HCT116 (cell line): ENCODE results near the gene ADPRHL1. TPM values are rescaled to one million over a fixed set of nuclear protein-coding genes. Genes with fewer than 3 reads are reported as not detected.

ENCODE experiments used
- ATAC-seq: fragments of 200-7000 bp; cut with Tn5 transposase; 2 replicates; pipeline ENCODE4 v1.9.1; 2020; ENCODE audit warnings: mild to moderate bottlenecking, moderate library complexity
- BruUV-seq: library from RNA; stranded (reverse); fragments of 400-500 nt; replicated peaks from 2 replicates; lab custom pipeline; 2021; lab: Mats Ljungman, UMichigan
- CTCF ChIA-PET: fragments of 300-600 bp; sonication (Branson Sonifier 250); formaldehyde crosslinking; loops from one replicate; lab custom pipeline; 2021; ENCODE audit warnings: antibody characterized with exemption; lab: Charles Lee
- POLR2A ChIA-PET: fragments of 300-600, 350-600 bp; sonication (Branson Sonifier 250); formaldehyde crosslinking; loops from one replicate; lab custom pipeline; 2021; ENCODE audit warnings: antibody characterized with exemption; lab: Charles Lee
- RAD21 ChIA-PET, 2 experiments: fragments of 300-600 bp; sonication (Branson Sonifier 250); formaldehyde crosslinking; loops; one replicate each; lab custom pipeline; 2023; ENCODE audit warnings: low total read pairs in 2 of 2; ENCODE audit not compliant: uncharacterized antibody in 2 of 2, unreplicated experiment in 2 of 2, low non-redundant PET in 1 of 2; lab: Charles Lee
- DNase-seq: peaks from one replicate; pipeline ENCODE4 v3.0.0-alpha.2; 2010; ENCODE audit warnings: low read depth, low spot score
- H2AFZ ChIP-seq: fragments of 200-600 bp; shearing (Covaris generic), sonication (generic); 2 replicates; pipeline ENCODE4 v1.6.1; 2017; ENCODE audit warnings: low read depth, mixed run types, mixed read lengths, antibody characterized with exemption, low read length; ENCODE audit not compliant: poor library complexity, severe bottlenecking
- H3K27ac ChIP-seq: 2 replicates; pipeline ENCODE4 v1.5.1; 2012; ENCODE audit warnings: low read depth, low read length
- H3K27me3 ChIP-seq: fragments of 200-600 bp; sonication (generic); 2 replicates; pipeline ENCODE4 v1.6.1; 2016; ENCODE audit warnings: mixed run types, low read length, mixed read lengths; ENCODE audit not compliant: insufficient read depth
- H3K36me3 ChIP-seq, 2 experiments: fragments of 200-500 bp in 1 of 2; fragments of 200-600 bp in 1 of 2; sonication (Bioruptor generic) in 1 of 2; sonication (generic) in 1 of 2; 2 replicates each; pipeline versions ENCODE4 v1.5.1 to v1.6.1; 2014 to 2016; ENCODE audit warnings: low read length in 2 of 2, inconsistent platforms in 1 of 2, mixed read lengths in 1 of 2, mixed run types in 1 of 2; ENCODE audit not compliant: insufficient read depth in 2 of 2, control insufficient read depth in 1 of 2
- H3K4me1 ChIP-seq, 2 experiments: fragments of 200-600 bp in 1 of 2; sonication (generic) in 1 of 2; 2 replicates each; pipeline versions ENCODE4 v1.5.1 to v1.6.1; 2012 to 2017; ENCODE audit warnings: low read length in 2 of 2, inconsistent platforms in 1 of 2, mild to moderate bottlenecking in 1 of 2, mixed read lengths in 1 of 2, mixed run types in 1 of 2, moderate library complexity in 1 of 2; ENCODE audit not compliant: insufficient read depth in 2 of 2, control insufficient read depth in 1 of 2
- H3K4me2 ChIP-seq: fragments of 200-600 bp; sonication (generic); 2 replicates; pipeline ENCODE4 v1.6.1; 2017; ENCODE audit warnings: mixed run types, low read length, mixed read lengths
- H3K4me3 ChIP-seq, 2 experiments: fragments of 200-600 bp in 1 of 2; sonication (generic) in 1 of 2; replicated peaks in 1 of 2; 2 replicates each; pipeline ENCODE4 v1.5.1; 2011 to 2016; ENCODE audit warnings: low read length in 2 of 2, control low read depth in 1 of 2, low read depth in 1 of 2, mild to moderate bottlenecking in 1 of 2, mixed read lengths in 1 of 2, mixed run types in 1 of 2
- H3K79me2 ChIP-seq: fragments of 200-600 bp; sonication (generic); 2 replicates; pipeline ENCODE4 v1.6.1; 2017; ENCODE audit warnings: mild to moderate bottlenecking, mixed run types, low read length, moderate library complexity, mixed read lengths; ENCODE audit not compliant: insufficient read depth
- H3K9ac ChIP-seq: fragments of 200-600 bp; sonication (generic); 2 replicates; pipeline ENCODE4 v1.6.1; 2016; ENCODE audit warnings: low read length, mixed read lengths
- H3K9me2 ChIP-seq: fragments of 200-600 bp; sonication (generic), shearing (Covaris generic); 2 replicates; pipeline ENCODE4 v1.6.1; 2017; ENCODE audit warnings: mixed run types, mild to moderate bottlenecking, moderate library complexity; ENCODE audit not compliant: insufficient read depth
- H3K9me3 ChIP-seq, 2 experiments: fragments of 200-500 bp in 1 of 2; fragments of 200-600 bp in 1 of 2; sonication (Bioruptor generic) in 1 of 2; sonication (generic) in 1 of 2; 2 replicates each; pipeline ENCODE4 v1.6.1; 2014 to 2017; ENCODE audit warnings: low read length in 2 of 2, mixed read lengths in 2 of 2, inconsistent platforms in 1 of 2, low read depth in 1 of 2, mild to moderate bottlenecking in 1 of 2, mixed run types in 1 of 2, moderate library complexity in 1 of 2; ENCODE audit not compliant: control insufficient read depth in 1 of 2, insufficient read depth in 1 of 2
- H4K20me1 ChIP-seq: fragments of 200-600 bp; sonication (generic), shearing (Covaris generic); 2 replicates; pipeline ENCODE4 v1.6.1; 2017; ENCODE audit warnings: mixed run types, mild to moderate bottlenecking, moderate library complexity; ENCODE audit not compliant: insufficient read depth
- CBX3 ChIP-seq: IDR thresholded peaks from 2 replicates; pipeline ENCODE4 v1.6.1; 2012; ENCODE audit warnings: low read depth
- CTCF ChIP-seq, 3 experiments: fragments of 200-600 bp in 1 of 3; sonication (generic) in 1 of 3; IDR thresholded peaks in 2 of 3; conservative IDR thresholded peaks in 1 of 3; 2 replicates each; pipeline ENCODE4 v1.5.1; 2012 to 2017; ENCODE audit warnings: low read depth in 2 of 3, low read length in 2 of 3, antibody characterized with exemption in 1 of 3, borderline replicate concordance in 1 of 3, control low read depth in 1 of 3, mild to moderate bottlenecking in 1 of 3, mixed read lengths in 1 of 3, mixed run types in 1 of 3, moderate library complexity in 1 of 3; ENCODE audit not compliant: insufficient read depth in 1 of 3
- EGR1 ChIP-seq: IDR thresholded peaks from 2 replicates; pipeline ENCODE4 v1.6.1; 2012; ENCODE audit warnings: low read depth
- ELF1 ChIP-seq: IDR thresholded peaks from 2 replicates; pipeline ENCODE4 v1.6.1; 2012; ENCODE audit warnings: low read depth, borderline replicate concordance
- EZH2phosphoT487 ChIP-seq: fragments of 200-600 bp; IDR thresholded peaks from 2 replicates; pipeline ENCODE4 v1.6.1; 2018; ENCODE audit warnings: antibody characterized with exemption, borderline replicate concordance
- FOSL1 ChIP-seq: IDR thresholded peaks from 2 replicates; pipeline ENCODE4 v1.6.1; 2012; ENCODE audit warnings: low read depth
- JUND ChIP-seq: IDR thresholded peaks from 2 replicates; pipeline ENCODE4 v1.6.1; 2012
- MAX ChIP-seq: IDR thresholded peaks from 2 replicates; pipeline ENCODE4 v1.6.1; 2012
- POLR2AphosphoS5 ChIP-seq: IDR thresholded peaks from 2 replicates; pipeline ENCODE4 v1.6.1; 2011; ENCODE audit warnings: mild to moderate bottlenecking, low read depth, low read length, moderate library complexity
- RAD21 ChIP-seq: IDR thresholded peaks from 2 replicates; pipeline ENCODE4 v1.6.1; 2012; ENCODE audit warnings: low read depth, mild to moderate bottlenecking
- SIN3A ChIP-seq: IDR thresholded peaks from 2 replicates; pipeline ENCODE4 v1.6.1; 2012; ENCODE audit warnings: low read depth
- SRF ChIP-seq: IDR thresholded peaks from 2 replicates; pipeline ENCODE4 v1.6.1; 2012; ENCODE audit warnings: low read depth
- TCF7L2 ChIP-seq: IDR thresholded peaks from 2 replicates; pipeline ENCODE4 v1.7.0; 2011; ENCODE audit warnings: borderline replicate concordance, inconsistent platforms; ENCODE audit not compliant: insufficient read depth, insufficient read length; ENCODE audit errors: extremely low read depth
- ZFX ChIP-seq: fragments of 450-650 bp; IDR thresholded peaks from 2 replicates; pipeline ENCODE4 v1.6.1; 2017
- intact Hi-C: fragments of 100-400 bp; cut with micrococcal nuclease; formaldehyde crosslinking; loops from 2 replicates; pipeline ENCODE4 v1.10.0; 2022
- total RNA-seq: library from RNA; stranded (reverse); gene quantifications from one replicate; pipeline ENCODE4 v1.2.1, GENCODE V29; 2021; ENCODE audit not compliant: unreplicated experiment
- TF ChIP-seq, protein P1 (sequence below): IDR thresholded peaks from 2 replicates; pipeline ENCODE4 v1.6.1; 2012; ENCODE audit warnings: low read depth
- TF ChIP-seq, protein P2 (sequence below): IDR thresholded peaks from 2 replicates; pipeline ENCODE4 v1.6.1; 2012

The ADPRHL1 gene
- total RNA-seq, 1 experiment from 2014 or later: 12.6 TPM

DNA sequence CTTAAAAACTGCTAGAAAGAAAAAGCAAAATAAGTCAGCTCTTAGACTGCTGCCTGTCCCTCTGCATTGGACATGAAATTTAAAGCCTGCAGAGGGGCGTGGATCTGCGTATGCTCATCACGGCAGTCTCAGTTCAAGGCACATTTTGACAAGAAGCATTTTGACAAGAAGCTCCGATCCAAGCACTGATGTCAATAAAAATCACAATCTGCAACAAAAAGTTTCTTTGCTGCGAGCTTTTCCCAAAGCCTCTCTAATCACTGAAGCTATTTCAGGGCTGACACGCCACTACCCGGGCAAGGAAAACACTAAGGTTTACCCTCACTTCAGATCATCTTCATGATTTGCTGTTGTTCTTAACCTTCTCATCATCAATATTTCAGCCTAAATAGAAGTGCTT, 29.8 kb upstream of the ADPRHL1 start:
- Histone ChIP-seq H3K36me3 (peaks cover 11 to 16% of the 10 kb centered on the region in 2 experiments; a peak in 3 of 4 replicates), H3K9ac (no peak overlapping the region)
- intact Hi-C loops: no loop called here

More for the DNA sequence above, 29.8 kb upstream of the ADPRHL1 start:
- no TSS peak for BruUV-seq
- Histone ChIP-seq H2AFZ (no peak overlapping the region), H4K20me1 (peaks cover 12% of the 10 kb centered on the region; the same call in 1 of the 2 replicates), H3K27ac (no peak overlapping the region), H3K4me1 (no peaks in the 10 kb centered on the region), H3K4me2 (no peak overlapping the region), H3K9me3 (no peaks in the 10 kb centered on the region), H3K4me3 (no peak overlapping the region), H3K27me3 (no peaks in the 10 kb centered on the region), H3K79me2 (peaks cover 76% of the 10 kb centered on the region), H3K9me2 (no peaks in the 10 kb centered on the region)
- ChIA-PET CTCF (no interaction called here), POLR2A (no interaction called here), RAD21 (no interaction called here)
- TF ChIP-seq RAD21 (no peak), POLR2AphosphoS5 (no peak), MAX (no peak), SIN3A (no peak), FOSL1 (no peak), ZFX (no peak), CBX3 (no peak), EZH2phosphoT487 (no peak), TCF7L2 (no peak), JUND (no peak), CTCF (IDR thresholded peaks at IDR 0.05 in 2 of 3, conservative IDR thresholded peaks at IDR 0.05 in 1 of 3; ENCODE audit: borderline replicate concordance in 1 of 3, insufficient read depth in 1 of 3, low read depth in 2 of 3, low read length in 2 of 3) (no peak), ELF1 (no peak), EGR1 (no peak), SRF (no peak)
- TF ChIP-seq, protein P1, sequence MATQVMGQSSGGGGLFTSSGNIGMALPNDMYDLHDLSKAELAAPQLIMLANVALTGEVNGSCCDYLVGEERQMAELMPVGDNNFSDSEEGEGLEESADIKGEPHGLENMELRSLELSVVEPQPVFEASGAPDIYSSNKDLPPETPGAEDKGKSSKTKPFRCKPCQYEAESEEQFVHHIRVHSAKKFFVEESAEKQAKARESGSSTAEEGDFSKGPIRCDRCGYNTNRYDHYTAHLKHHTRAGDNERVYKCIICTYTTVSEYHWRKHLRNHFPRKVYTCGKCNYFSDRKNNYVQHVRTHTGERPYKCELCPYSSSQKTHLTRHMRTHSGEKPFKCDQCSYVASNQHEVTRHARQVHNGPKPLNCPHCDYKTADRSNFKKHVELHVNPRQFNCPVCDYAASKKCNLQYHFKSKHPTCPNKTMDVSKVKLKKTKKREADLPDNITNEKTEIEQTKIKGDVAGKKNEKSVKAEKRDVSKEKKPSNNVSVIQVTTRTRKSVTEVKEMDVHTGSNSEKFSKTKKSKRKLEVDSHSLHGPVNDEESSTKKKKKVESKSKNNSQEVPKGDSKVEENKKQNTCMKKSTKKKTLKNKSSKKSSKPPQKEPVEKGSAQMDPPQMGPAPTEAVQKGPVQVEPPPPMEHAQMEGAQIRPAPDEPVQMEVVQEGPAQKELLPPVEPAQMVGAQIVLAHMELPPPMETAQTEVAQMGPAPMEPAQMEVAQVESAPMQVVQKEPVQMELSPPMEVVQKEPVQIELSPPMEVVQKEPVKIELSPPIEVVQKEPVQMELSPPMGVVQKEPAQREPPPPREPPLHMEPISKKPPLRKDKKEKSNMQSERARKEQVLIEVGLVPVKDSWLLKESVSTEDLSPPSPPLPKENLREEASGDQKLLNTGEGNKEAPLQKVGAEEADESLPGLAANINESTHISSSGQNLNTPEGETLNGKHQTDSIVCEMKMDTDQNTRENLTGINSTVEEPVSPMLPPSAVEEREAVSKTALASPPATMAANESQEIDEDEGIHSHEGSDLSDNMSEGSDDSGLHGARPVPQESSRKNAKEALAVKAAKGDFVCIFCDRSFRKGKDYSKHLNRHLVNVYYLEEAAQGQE: no peak
- TF ChIP-seq, protein P2, sequence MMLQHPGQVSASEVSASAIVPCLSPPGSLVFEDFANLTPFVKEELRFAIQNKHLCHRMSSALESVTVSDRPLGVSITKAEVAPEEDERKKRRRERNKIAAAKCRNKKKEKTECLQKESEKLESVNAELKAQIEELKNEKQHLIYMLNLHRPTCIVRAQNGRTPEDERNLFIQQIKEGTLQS: no peak
- DNase-seq (no peak), ATAC-seq (no peak)
